GM12878 (cell line): Measurements from ENCODE around the gene CAP2. TPM values are rescaled to one million over a fixed set of nuclear protein-coding genes. Genes with fewer than 3 reads are reported as not detected.

Experiments
- ATAC-seq: fragments of 200-7000 bp; cut with Tn5 transposase; 3 replicates; pipeline ENCODE4 v1.9.1; 2020; ENCODE audit warnings: mild to moderate bottlenecking, moderate library complexity
- BruUV-seq: library from RNA; stranded (reverse); fragments of 400-500 nt; replicated peaks from 2 replicates; lab custom pipeline; 2021; lab: Mats Ljungman, UMichigan
- CTCF ChIA-PET: fragments of 300-600 bp; sonication (Branson Sonifier 250); formaldehyde crosslinking; extraction: SDS; loops from one replicate; lab custom pipeline; 2021; ENCODE audit warnings: inconsistent platforms; lab: Yijun Ruan, JAX
- POLR2A ChIA-PET: fragments of 350-600 bp; formaldehyde crosslinking; extraction: SDS; loops from one replicate; lab custom pipeline; 2021; ENCODE audit warnings: inconsistent platforms; lab: Charles Lee
- RAD21 ChIA-PET: fragments of 300-600 bp; sonication (Branson Sonifier 250); formaldehyde crosslinking; loops from one replicate; lab custom pipeline; 2023; ENCODE audit warnings: antibody characterized with exemption; ENCODE audit not compliant: unreplicated experiment; lab: Charles Lee
- SMC1A ChIA-PET: fragments of 300-600 bp; sonication (Branson Sonifier 250); formaldehyde crosslinking; loops from one replicate; lab custom pipeline; 2023; ENCODE audit not compliant: unreplicated experiment, uncharacterized antibody; lab: Charles Lee
- DNase-seq: peaks from one replicate; pipeline ENCODE4 v3.0.0-alpha.2; 2011; ENCODE audit warnings: low read depth, low spot score
- FAIRE-seq: peaks from 3 replicates; lab custom pipeline; 2011; peaks lifted over from hg19 to GRCh38; lab: Jason Lieb, UNC
- H2AFZ ChIP-seq: 2 replicates; pipeline ENCODE4 v1.6.0; 2011; ENCODE audit warnings: low read depth, low read length, control low read depth; ENCODE audit not compliant: control insufficient read depth
- H3K27ac ChIP-seq: 2 replicates; pipeline ENCODE4 v1.5.1; 2011; ENCODE audit warnings: control low read depth; ENCODE audit not compliant: control insufficient read depth, insufficient read depth
- H3K27me3 ChIP-seq, 2 experiments: replicated peaks in 1 of 2; 2 replicates each; pipeline versions ENCODE4 v1.6.0 to v1.6.1; 2011; ENCODE audit warnings: low read length in 1 of 2; ENCODE audit not compliant: control insufficient read depth in 2 of 2, insufficient read depth in 2 of 2
- H3K36me3 ChIP-seq, 2 experiments: 2 replicates each; pipeline ENCODE4 v1.5.1; 2011; ENCODE audit warnings: low read length in 1 of 2; ENCODE audit not compliant: control insufficient read depth in 2 of 2, insufficient read depth in 2 of 2
- H3K4me1 ChIP-seq: 2 replicates; pipeline ENCODE4 v1.6.1; 2011; ENCODE audit warnings: mild to moderate bottlenecking, low read length, moderate library complexity, mixed read lengths; ENCODE audit not compliant: control insufficient read depth, insufficient read depth
- H3K4me2 ChIP-seq: 2 replicates; pipeline ENCODE4 v1.6.0; 2011; ENCODE audit warnings: control low read depth; ENCODE audit not compliant: control insufficient read depth, insufficient read depth
- H3K4me3 ChIP-seq: fragments of 200-600 bp; sonication (generic); 2 replicates; pipeline ENCODE4 v1.5.1; 2016
- H3K79me2 ChIP-seq: 2 replicates; pipeline ENCODE4 v1.6.0; 2011; ENCODE audit warnings: low read length; ENCODE audit not compliant: control insufficient read depth, insufficient read depth
- H3K9ac ChIP-seq: 2 replicates; pipeline ENCODE4 v1.8.0; 2011; ENCODE audit warnings: low read length, control low read depth, mixed read lengths; ENCODE audit not compliant: control insufficient read depth, insufficient read depth
- H3K9me3 ChIP-seq: replicated peaks from 3 replicates; pipeline ENCODE4 v1.5.1; 2011; ENCODE audit warnings: mild to moderate bottlenecking, low read length; ENCODE audit not compliant: control insufficient read depth, insufficient read depth
- H4K20me1 ChIP-seq: 2 replicates; pipeline ENCODE4 v1.6.0; 2011; ENCODE audit not compliant: control insufficient read depth, insufficient read depth
- BMI1 ChIP-seq: fragments of 450-650 bp; IDR thresholded peaks from 2 replicates; pipeline ENCODE4 v1.6.1; 2016; ENCODE audit warnings: mild to moderate bottlenecking, moderate library complexity, borderline replicate concordance
- CHD2 ChIP-seq: IDR thresholded peaks from 2 replicates; pipeline ENCODE4 v1.6.1; 2011; ENCODE audit warnings: low read depth, low read length, improper control_type of control experiment, borderline replicate concordance
- CREB1 ChIP-seq: IDR thresholded peaks from 2 replicates; pipeline ENCODE4 v1.6.1; 2012; ENCODE audit warnings: low read depth, mild to moderate bottlenecking, inconsistent platforms
- EZH2 ChIP-seq: IDR thresholded peaks from 2 replicates; pipeline ENCODE4 v1.6.1; 2012; ENCODE audit warnings: low read depth, mild to moderate bottlenecking, control low read depth, inconsistent platforms, low read length, borderline replicate concordance; ENCODE audit not compliant: control insufficient read depth
- GABPA ChIP-seq: IDR thresholded peaks from 2 replicates; pipeline ENCODE4 v1.6.1; 2014; ENCODE audit warnings: antibody characterized with exemption, low read depth, mild to moderate bottlenecking, inconsistent platforms
- IKZF2 ChIP-seq, 2 experiments: fragments of 450-650 bp; IDR thresholded peaks; 2 replicates each; pipeline ENCODE4 v1.6.1; 2017; ENCODE audit warnings: mild to moderate bottlenecking in 2 of 2, moderate library complexity in 2 of 2
- JUND ChIP-seq: IDR thresholded peaks from 2 replicates; pipeline ENCODE4 v1.6.1; 2012; ENCODE audit warnings: low read depth, mild to moderate bottlenecking, low read length, improper control_type of control experiment, moderate library complexity
- MEF2A ChIP-seq: IDR thresholded peaks from 2 replicates; pipeline ENCODE4 v1.6.1; 2011; ENCODE audit warnings: low read depth, mild to moderate bottlenecking, low read length, moderate library complexity; ENCODE audit not compliant: insufficient read depth
- MLLT1 ChIP-seq: fragments of 450-650 bp; IDR thresholded peaks from 2 replicates; pipeline ENCODE4 v1.6.1; 2016; ENCODE audit warnings: mild to moderate bottlenecking
- NBN ChIP-seq: fragments of 450-650 bp; IDR thresholded peaks from 2 replicates; pipeline ENCODE4 v1.6.1; 2016
- NFYB ChIP-seq: IDR thresholded peaks from 2 replicates; pipeline ENCODE4 v1.6.1; 2011; ENCODE audit warnings: low read depth, mild to moderate bottlenecking, low read length, improper control_type of control experiment, moderate library complexity; ENCODE audit not compliant: insufficient read depth
- SRF ChIP-seq, 2 experiments: IDR thresholded peaks; 2 replicates each; pipeline ENCODE4 v1.6.1; 2011; ENCODE audit warnings: low read depth in 2 of 2, low read length in 2 of 2, mild to moderate bottlenecking in 1 of 2, moderate library complexity in 1 of 2
- YBX1 ChIP-seq: fragments of 450-650 bp; IDR thresholded peaks from 2 replicates; pipeline ENCODE4 v1.6.1; 2016; ENCODE audit warnings: antibody characterized with exemption
- ZNF207 ChIP-seq: fragments of 450-650 bp; IDR thresholded peaks from 2 replicates; pipeline ENCODE4 v1.6.1; 2014; ENCODE audit warnings: antibody characterized with exemption, mild to moderate bottlenecking, borderline replicate concordance
- ZNF217 ChIP-seq: fragments of 450-650 bp; IDR thresholded peaks from 2 replicates; pipeline ENCODE4 v1.6.1; 2017; ENCODE audit warnings: antibody characterized with exemption, mild to moderate bottlenecking
- ZNF622 ChIP-seq: fragments of 450-650 bp; IDR thresholded peaks from 2 replicates; pipeline ENCODE4 v1.6.1; 2017; ENCODE audit warnings: mild to moderate bottlenecking, inconsistent platforms
- ZZZ3 ChIP-seq: IDR thresholded peaks from 2 replicates; pipeline ENCODE4 v1.6.1; 2011; ENCODE audit warnings: low read depth; ENCODE audit not compliant: control insufficient read depth, insufficient read length
- WGBS: methylation state at CpG from one replicate; pipeline ENCODE4 v1.1.6; 2016; ENCODE audit warnings: low lambda C conversion rate; ENCODE audit not compliant: insufficient replicate concordance, insufficient coverage; ENCODE audit errors: missing lambda C conversion rate; 5-methylcytosine and 5-hydroxymethylcytosine counted together
- in situ Hi-C: fragments of 300-500 bp; cut with MboI; formaldehyde crosslinking; loops from 9 replicates; pipeline ENCODE4 v1.14.3; 2018; ENCODE audit warnings: mixed read lengths
- intact Hi-C: fragments of 100-400 bp; cut with micrococcal nuclease; formaldehyde crosslinking; loops from one replicate; pipeline ENCODE4 v1.14.2; 2022; ENCODE audit not compliant: unreplicated experiment
- polyA plus RNA-seq, 11 experiments: library from polyadenylated mRNA; depleted of rRNA in 4 of 11; unstranded in 6 of 11; stranded (reverse) in 5 of 11; fragments of >200 nt; fragmentation: Nextera tagmentation in 4 of 11; fragmentation: Illumina TruSeq in 1 of 11; extraction: Ambion mirVana in 4 of 11; extraction: Trizol in 1 of 11; gene quantifications; 1 replicate in 1 of 11; 2 replicates in 10 of 11; pipeline versions ENCODE4 v1.2.1 to v1.2.3, GENCODE V29; 2011 to 2016; ENCODE audit warnings: inconsistent platforms in 2 of 11, missing spikeins in 2 of 11, low read depth in 1 of 11
- total RNA-seq, 4 experiments: library from RNA; depleted of rRNA in 3 of 4; stranded (reverse); fragments of >200 nt in 3 of 4; fragmentation: Illumina TruSeq in 1 of 4; extraction: Trizol in 1 of 4; gene quantifications; 2 replicates each; pipeline versions ENCODE4 v1.2.1 to v1.2.3, GENCODE V29; 2013 to 2021
- TF ChIP-seq, protein P1 (sequence below): IDR thresholded peaks from 2 replicates; pipeline ENCODE4 v1.6.1; 2011; ENCODE audit warnings: borderline replicate concordance, low read depth, mild to moderate bottlenecking, moderate library complexity, low read length; ENCODE audit not compliant: insufficient read depth, poor library complexity, severe bottlenecking

Gene CAP2
- total and polyA plus RNA-seq, 10 of the 15 experiments (the other 5 are each of a cell fraction or from before 2014, with no cell fraction given) = 0.10 to 2.0 (median 0.15) TPM; not detected in 7

GRCh38 chr6:17365961-17366360, 27.4 kb upstream of the CAP2 start:
- Histone ChIP-seq H3K4me3 (no peak overlapping the region), H3K4me1 (no peaks in the 10 kb centered on the region), H3K9ac (no peak overlapping the region), H3K27me3 (no peaks in the 10 kb centered on the region), H4K20me1 (no peaks in the 10 kb centered on the region), H3K4me2 (no peak overlapping the region), H2AFZ (no peak overlapping the region), H3K79me2 (no peaks in the 10 kb centered on the region), H3K27ac (no peak overlapping the region), H3K9me3 (no peaks in the 10 kb centered on the region), H3K36me3 (no peaks in the 10 kb centered on the region)
- ChIA-PET POLR2A (interaction anchor here (0.7 kb wide), 1 partner anchor 1059 kb away, joined by 3 read pairs; no protein-coding TSS in a partner anchor), RAD21 (no interaction called here), SMC1A (interaction anchor here (1.4 to 1.5 kb wide), 2 partner anchors 10 to 29 kb away, joined by 3 read pairs; no protein-coding TSS in a partner anchor), CTCF (no interaction called here)
- FAIRE-seq = no peak
- DNase-seq = no peak
- in situ Hi-C loops = no loop called here
- no TSS peak for BruUV-seq
- no peak for ATAC-seq
- intact Hi-C loops = no loop called here
- TF ChIP-seq BMI1 (no peak), ZNF622 (no peak), NFYB (no peak), ZNF217 (no peak), JUND (no peak)

DNA sequence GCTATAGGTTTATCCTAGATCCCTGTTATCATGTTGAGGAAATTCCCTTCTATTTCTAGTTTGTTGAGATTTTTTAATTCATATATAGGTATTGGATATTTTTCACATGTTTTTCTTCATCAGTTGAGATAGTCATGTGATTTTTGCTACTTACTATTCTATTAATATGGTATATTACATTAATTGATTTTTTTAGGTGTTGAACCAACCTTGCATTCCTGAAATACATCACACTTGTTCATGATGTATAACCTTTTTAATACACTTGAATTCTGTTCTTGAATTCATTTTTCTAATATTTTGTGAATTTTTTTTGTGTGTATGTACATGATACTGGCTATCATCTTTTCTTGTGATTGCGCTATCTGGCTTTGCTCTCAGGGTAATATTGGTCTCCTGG, 25.5 kb upstream of the CAP2 start:
- no peak overlapping the region for H2AFZ ChIP-seq
- no peak overlapping the region for H3K9ac ChIP-seq
- ChIA-PET POLR2A (no interaction called here), CTCF (no interaction called here), SMC1A (no interaction called here), RAD21 (no interaction called here)
- no peak overlapping the region for H3K4me2 ChIP-seq
- no peaks in the 10 kb centered on the region for H3K79me2 ChIP-seq
- no peaks in the 10 kb centered on the region for H3K36me3 ChIP-seq
- 0% methylated on average over 1 of the region's 1 CpG for WGBS
- ATAC-seq = no peak
- FAIRE-seq = no peak
- no peak overlapping the region for H3K4me3 ChIP-seq
- no peaks in the 10 kb centered on the region for H4K20me1 ChIP-seq
- H3K27ac ChIP-seq = no peak overlapping the region
- no peaks in the 10 kb centered on the region for H3K4me1 ChIP-seq
- DNase-seq = no peak
- no TSS peak for BruUV-seq
- no peaks in the 10 kb centered on the region for H3K27me3 ChIP-seq
- in situ Hi-C loops (no loop called here), intact Hi-C loops (no loop called here)
- H3K9me3 ChIP-seq = no peaks in the 10 kb centered on the region
- TF ChIP-seq YBX1 (no peak), CHD2 (no peak), ZZZ3 (no peak), SRF (IDR thresholded peaks at IDR 0.05; ENCODE audit: low read depth in 2 of 2, low read length in 2 of 2) (no peak), MEF2A (no peak), CREB1 (no peak), EZH2 (no peak), IKZF2 (IDR thresholded peaks at IDR 0.05) (no peak), ZNF207 (no peak), GABPA (no peak), MLLT1 (no peak), NBN (no peak)
- TF ChIP-seq, protein P1, sequence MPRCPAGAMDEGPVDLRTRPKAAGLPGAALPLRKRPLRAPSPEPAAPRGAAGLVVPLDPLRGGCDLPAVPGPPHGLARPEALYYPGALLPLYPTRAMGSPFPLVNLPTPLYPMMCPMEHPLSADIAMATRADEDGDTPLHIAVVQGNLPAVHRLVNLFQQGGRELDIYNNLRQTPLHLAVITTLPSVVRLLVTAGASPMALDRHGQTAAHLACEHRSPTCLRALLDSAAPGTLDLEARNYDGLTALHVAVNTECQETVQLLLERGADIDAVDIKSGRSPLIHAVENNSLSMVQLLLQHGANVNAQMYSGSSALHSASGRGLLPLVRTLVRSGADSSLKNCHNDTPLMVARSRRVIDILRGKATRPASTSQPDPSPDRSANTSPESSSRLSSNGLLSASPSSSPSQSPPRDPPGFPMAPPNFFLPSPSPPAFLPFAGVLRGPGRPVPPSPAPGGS = no peak
